Stimulated activated naive CD4-positive, alpha-beta T cell (primary cell): ENCODE results near the gene SHMT2.

Source experiments
- DNase-seq, 6 experiments: peaks; one replicate each; lab custom pipeline; 2025; lab: John Stamatoyannopoulos, UW

SHMT2 gene

DNA sequence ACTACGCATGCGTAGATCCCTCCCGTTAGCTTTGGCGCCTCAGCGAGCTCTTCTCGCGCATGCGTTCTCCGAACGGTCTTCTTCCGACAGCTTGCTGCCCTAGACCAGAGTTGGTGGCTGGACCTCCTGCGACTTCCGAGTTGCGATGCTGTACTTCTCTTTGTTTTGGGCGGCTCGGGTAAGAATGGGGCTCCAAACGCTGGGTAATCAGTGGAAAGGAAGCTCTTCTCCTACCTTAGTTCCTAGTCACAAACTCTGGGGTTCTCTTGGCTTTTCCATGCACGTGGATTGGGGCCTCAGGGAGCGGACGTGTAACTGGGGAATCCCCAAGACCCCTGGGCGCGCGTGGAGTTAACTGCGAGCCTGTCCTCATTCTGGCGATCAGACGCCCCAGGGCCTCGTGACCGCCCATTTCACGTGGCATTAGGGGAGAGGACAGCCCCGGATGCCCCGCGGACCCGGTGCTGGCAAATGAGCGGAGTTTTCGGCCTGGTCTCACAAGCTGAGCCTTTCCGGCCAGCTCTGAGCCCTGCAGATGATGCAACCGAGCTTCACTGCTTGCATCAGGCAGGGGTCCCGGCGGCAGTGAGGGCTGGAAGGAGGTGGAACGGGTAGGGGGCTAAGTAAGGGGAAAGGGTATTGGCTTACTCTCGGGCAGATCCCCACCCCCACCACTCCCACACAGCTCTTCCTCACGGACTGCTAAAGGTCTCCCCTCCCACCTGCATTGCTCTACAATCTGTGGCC lies at the start of gene SHMT2:
TSS of gene SHMT2 (plus strand) at position 78 of the 747 bp plus-strand sequence. CDS start at position 146, 68 bp downstream.
- peak; percentile 69 to 92 (median 89) for DNase-seq

DNA sequence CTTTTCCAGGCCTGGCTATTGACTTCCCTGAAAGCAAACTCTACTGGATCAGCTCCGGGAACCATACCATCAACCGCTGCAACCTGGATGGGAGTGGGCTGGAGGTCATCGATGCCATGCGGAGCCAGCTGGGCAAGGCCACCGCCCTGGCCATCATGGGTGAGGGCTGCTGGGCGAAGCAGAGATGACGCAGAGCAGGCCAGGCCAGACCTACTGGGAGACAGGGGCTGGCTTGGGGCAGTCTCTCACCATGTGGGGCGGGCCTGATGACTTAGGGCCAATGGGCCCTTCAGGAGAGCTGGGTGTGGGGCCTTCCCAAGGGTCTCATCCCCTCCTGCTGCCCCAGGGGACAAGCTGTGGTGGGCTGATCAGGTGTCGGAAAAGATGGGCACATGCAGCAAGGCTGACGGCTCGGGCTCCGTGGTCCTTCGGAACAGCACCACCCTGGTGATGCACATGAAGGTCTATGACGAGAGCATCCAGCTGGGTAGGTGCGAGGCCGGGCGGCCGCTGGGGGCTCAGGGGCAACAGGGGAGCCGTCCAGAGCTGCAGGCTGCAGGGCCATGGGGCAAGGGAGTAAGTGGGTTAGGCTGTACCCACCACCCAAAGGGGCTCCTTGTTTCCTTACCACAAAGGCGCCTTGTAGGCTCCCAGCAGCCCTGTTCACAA lies 49.1 kb upstream of the SHMT2 start:
- DNase-seq: no peak

DNA sequence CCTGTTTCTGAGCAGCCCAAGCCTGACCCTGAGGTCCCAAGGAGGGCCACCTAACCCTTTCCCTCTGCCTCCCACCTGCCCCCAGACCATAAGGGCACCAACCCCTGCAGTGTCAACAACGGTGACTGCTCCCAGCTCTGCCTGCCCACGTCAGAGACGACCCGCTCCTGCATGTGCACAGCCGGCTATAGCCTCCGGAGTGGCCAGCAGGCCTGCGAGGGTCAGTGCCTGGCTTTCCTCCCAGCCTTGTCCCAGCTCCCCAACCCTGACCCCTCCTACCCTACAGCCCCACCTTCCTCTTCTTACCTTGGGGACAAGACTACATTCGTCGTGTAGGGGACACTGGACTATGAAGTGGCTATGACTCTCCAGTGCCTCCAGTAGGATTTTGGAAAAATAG lies 48.4 kb upstream of the SHMT2 start:
- DNase-seq: no peak

DNA sequence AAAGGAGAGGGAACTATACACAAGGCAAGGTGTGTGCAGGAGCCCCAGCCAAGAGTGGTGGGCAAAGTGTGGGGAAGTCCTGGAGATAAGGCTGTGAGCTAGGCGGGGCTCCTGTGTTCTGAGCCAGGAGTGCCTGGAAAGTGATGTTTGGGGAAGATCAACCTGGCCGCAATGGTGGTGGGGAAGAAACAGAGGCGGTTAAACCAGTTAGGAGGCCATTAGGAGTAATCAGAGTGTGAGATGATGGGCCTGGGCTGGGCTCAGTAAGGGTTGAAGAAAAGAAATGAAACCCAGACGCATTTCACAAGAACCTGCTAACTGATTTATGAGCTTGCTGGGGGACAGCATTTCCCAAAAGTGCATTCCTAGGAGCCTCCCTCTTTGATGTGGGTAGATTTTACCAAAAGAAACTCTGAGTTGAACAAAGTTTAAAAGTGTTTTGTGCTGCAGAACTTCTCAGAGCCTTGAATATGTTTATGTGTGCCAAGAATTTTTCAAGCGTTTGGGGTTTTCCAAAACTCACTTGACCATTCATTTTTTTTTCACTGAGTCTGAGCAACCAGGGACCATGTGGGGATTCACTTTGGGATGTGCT lies 47.9 kb upstream of the SHMT2 start:
- DNase-seq: no peak

DNA sequence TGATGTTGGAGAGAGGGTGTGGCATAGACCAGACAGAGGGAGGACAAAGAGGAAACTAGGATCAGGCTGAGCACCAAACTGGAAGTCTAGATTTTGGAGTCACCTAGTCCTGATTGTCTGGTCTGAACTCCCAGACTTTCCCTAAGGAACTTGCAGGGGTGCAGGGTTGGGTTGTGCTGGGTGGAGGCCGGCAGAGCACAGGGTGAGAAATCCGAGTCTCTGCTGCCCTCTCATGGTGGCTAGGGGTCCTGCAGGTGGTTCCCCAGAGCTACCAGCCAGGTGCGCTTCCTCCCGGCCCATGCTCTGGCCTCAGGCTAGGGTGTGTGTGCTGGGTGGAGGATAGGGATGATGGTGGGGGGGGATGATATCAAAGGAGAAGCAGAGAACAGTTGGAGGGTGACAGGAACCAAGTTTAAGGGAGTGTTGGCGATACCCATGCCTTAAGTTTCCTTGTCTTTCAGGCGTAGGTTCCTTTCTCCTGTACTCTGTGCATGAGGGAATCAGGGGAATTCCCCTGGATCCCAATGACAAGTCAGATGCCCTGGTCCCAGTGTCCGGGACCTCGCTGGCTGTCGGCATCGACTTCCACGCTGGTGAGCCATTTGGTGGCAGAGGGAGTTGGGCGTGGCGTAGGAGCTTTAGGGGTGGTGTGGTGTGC lies 46.5 kb upstream of the SHMT2 start:
- peak; percentile 44 to 83 (median 70) for DNase-seq

DNA sequence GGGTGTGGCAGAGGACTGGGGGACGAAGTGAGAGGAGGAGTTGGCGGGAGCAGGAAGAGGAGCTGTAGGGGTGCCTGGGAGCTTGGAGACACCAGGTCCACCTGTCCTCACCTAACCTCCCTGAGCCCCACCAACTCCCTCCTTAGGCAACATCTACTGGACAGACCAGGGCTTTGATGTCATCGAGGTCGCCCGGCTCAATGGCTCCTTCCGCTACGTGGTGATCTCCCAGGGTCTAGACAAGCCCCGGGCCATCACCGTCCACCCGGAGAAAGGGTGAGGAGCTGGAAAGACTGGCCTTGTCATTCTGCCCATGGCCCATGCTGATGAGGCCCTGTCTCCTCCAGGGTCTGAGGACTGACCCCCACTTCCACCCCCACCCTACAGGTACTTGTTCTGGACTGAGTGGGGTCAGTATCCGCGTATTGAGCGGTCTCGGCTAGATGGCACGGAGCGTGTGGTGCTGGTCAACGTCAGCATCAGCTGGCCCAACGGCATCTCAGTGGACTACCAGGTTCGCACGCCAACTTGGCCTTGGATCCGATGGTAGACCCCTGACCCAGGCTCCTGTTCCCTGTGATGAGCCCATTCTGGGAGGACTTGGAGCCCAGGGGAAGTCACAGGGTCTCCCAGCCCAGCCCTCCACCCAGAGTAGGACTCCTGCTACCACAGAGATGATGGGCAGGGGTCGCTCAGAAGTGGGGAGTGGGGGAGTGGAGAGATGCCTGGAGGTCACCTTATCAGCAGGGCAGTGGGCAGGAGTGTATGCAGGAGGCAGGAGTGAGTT lies 45.4 kb upstream of the SHMT2 start:
- no peak for DNase-seq

DNA sequence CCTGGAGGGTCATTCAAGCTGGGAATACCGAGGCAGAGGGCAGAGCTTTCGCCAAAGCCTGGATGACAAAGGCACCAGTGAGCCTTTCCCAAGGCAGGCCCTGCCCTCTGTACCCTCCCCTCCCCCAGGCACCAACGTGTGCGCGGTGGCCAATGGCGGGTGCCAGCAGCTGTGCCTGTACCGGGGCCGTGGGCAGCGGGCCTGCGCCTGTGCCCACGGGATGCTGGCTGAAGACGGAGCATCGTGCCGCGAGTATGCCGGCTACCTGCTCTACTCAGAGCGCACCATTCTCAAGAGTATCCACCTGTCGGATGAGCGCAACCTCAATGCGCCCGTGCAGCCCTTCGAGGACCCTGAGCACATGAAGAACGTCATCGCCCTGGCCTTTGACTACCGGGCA lies 44.1 kb upstream of the SHMT2 start:
- DNase-seq: no peak

DNA sequence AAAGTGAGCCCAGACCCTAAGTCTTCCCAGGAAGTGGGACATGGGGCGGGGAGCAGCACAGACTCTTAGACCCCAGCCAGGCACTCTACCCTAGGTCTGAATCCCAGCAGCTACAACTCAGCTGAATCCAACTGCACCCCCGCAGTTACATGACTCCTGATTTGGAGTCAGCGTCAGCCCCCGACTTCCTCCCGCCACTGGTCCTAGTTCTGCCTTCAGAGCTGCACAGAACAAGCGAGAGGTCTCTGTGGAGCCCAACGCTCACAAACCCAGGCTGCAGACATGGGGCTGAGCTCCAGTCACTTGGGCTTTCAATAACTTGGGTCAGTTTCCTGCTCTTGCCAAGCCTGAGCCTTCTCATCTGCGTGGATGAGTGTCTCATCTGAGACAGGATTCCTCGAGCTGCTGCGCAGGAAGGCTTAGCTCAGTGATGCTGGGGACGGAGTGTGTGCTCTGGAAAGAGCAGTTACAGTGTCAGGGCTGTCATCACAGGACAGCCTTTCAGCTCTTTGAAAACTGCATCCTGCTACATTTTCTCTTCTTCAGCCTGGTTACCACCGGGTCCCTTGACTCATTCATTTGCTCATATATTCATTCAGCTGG lies 43.5 kb upstream of the SHMT2 start:
- no peak for DNase-seq

DNA sequence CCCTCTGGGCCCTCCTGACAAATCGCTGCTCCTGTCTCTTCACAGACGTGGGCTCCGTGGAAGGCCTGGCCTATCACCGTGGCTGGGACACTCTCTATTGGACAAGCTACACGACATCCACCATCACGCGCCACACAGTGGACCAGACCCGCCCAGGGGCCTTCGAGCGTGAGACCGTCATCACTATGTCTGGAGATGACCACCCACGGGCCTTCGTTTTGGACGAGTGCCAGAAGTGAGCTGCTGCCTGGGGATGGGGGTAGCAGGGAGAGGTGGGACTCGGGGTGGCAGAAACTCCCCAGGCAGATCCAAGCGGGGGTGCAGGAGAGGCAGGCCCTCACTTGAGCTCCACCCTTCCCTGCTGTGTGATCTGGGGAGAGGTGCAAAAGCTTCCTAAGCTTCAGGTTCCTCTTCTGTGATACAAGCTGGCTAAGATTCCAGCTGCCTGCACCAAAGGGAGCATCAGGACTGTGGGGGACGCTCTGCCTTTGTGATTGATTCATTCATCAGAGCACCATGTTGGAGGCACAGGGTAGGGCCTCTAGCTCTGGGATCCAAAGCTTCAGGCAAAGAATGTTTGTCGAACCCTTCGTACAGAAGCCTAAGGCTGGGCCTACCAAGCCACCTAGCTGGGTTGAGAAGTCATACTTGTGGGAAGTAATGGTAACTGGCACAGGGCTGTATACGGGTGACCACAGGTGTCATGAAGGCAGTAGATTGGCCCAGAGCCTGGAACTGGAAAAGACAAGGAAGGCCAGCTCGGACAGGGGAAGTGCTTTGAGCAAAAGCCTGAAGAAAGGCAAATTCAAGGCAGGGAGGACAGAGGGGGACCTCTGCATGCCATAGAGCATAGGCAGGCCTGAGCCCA lies 42.1 kb upstream of the SHMT2 start:
- no peak for DNase-seq

DNA sequence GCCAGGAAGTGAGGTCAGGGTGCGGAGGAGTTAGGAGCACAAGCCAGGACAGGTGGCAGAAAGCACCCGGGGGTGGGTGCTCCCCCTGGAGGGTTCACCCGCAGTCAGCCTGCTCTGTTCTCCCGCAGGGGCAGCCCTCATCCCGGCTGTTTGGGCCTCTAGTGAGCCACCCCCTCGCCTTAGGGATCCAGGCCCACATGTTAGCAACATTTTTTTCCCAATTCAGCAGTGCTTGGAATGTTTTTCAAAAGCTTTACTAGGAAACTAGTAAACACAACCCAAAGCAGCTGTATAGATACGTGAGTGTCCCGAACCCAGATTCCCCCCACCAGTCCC lies 41.5 kb upstream of the SHMT2 start:
- DNase-seq: no peak

DNA sequence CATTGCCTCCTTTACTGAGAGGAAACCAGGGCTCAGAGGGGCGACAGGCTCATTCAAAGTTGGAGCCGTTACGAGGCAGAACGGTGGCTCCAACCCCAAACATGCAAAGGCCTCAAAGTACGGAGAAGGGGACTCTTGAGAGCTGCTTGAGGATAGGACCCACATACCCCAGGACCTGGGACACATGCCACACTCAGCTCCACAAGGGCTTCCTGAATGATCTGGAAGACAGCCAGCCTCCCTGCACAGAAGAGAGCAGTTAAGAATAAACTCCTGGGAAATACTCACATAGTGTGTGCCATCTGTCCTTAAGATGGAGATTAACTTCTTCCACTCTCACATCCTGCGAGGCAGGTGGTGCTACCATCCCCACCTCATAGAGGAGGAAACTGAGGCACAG lies 39.5 kb upstream of the SHMT2 start:
- DNase-seq: no peak

DNA sequence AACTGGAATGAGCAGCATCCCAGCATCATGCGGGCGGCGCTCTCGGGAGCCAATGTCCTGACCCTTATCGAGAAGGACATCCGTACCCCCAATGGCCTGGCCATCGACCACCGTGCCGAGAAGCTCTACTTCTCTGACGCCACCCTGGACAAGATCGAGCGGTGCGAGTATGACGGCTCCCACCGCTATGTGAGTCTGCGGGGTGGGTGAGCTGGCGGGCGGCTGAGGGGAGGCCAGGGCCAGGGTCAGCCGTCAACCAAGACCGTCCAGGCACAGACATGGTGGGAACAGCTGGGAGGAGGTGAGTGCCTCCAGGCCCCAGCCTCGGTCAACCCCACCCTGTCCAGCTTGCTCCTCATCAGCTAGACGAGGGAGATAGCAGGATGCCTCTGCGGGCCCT lies 38.7 kb upstream of the SHMT2 start:
- DNase-seq: no peak

DNA sequence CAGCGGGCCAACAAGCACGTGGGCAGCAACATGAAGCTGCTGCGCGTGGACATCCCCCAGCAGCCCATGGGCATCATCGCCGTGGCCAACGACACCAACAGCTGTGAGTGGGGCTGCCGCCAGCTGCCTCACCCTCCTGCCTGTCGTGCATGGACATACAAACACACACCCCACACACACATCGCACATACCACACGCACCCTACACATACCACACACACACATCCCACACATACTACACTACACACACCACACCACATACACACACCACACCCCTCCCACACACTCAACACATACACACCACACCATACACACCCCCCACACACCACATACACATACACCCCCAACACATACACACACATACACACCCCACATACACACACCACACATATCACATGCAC lies 38.1 kb upstream of the SHMT2 start:
- DNase-seq: no peak

DNA sequence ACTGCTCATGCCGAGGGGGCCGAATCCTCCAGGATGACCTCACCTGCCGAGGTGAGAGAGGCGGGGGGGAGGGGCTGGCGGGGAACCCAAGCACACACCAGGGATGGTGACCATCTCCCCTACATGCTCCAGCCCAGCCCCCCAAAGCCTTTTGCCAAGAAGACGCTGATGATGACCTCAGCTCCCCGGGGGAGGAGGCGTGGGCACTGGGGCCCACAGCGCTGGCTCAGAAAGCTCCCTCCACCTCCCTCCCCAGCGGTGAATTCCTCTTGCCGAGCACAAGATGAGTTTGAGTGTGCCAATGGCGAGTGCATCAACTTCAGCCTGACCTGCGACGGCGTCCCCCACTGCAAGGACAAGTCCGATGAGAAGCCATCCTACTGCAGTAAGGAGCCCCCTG lies 36.6 kb upstream of the SHMT2 start:
- no peak for DNase-seq

DNA sequence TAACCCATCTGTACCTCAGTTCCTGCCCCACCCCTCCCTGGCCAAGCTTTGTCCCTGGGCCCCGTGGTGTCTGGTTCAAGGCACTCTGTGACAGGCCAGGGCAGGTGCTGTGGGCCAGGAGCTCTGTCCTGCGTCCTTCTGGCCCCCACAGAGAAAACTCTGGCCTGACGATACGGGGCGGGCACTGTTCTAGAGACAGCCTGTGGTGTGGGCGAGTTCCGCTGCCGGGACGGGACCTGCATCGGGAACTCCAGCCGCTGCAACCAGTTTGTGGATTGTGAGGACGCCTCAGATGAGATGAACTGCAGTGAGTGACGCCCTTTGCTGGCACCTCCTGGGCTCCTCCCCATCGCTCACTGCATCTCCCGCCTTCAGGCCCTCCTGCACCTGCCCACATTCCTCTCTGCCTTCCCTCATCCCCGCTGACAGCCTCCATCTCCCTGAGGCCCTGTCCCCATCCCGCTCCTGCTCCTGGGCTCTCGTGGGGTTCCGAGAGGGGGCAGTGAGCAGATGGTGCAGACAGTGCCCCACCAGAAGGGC lies 35.7 kb upstream of the SHMT2 start:
- DNase-seq: no peak

DNA sequence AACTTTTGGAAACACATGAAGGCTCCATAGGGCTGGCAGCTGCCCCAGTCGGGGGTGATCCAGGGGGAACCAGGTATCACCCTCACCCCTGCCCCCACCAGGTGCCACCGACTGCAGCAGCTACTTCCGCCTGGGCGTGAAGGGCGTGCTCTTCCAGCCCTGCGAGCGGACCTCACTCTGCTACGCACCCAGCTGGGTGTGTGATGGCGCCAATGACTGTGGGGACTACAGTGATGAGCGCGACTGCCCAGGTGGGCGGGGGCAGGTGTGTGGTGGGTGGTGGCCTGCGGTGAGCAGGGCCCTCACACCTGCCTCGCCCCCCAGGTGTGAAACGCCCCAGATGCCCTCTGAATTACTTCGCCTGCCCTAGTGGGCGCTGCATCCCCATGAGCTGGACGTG lies 35.3 kb upstream of the SHMT2 start:
- no peak for DNase-seq

DNA sequence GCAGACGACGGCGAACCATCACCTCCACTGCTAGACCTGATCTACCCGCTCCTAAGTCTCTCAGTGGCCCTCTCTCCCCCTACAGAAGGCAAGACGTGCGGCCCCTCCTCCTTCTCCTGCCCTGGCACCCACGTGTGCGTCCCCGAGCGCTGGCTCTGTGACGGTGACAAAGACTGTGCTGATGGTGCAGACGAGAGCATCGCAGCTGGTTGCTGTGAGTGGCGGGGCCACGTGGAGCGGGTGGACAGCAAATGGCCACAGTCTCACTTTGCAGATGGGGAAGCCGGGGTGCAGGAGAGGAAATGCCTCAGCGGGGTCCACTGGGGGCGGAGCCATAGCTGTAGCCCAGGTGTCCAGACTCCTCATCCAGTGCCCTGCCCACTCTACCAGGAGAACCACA lies 34.3 kb upstream of the SHMT2 start:
- no peak for DNase-seq

DNA sequence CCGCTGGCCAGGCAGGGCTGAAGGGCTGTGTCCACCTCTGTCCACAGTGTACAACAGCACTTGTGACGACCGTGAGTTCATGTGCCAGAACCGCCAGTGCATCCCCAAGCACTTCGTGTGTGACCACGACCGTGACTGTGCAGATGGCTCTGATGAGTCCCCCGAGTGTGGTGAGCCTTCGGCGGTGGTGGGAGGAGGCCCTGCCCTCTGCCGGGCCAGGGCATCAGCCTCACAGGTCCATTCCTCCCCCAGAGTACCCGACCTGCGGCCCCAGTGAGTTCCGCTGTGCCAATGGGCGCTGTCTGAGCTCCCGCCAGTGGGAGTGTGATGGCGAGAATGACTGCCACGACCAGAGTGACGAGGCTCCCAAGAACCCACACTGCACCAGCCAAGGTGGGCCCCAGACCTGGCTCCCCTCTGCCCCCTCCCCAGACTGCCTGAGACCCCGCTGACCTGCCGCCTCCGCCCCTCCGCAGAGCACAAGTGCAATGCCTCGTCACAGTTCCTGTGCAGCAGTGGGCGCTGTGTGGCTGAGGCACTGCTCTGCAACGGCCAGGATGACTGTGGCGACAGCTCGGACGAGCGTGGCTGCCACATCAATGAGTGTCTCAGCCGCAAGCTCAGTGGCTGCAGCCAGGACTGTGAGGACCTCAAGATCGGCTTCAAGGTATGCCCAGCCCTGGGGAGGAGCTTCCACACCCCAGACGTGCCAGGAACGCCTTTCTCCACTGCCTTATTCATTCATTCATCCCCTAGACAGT lies 33.7 kb upstream of the SHMT2 start:
- no peak for DNase-seq

DNA sequence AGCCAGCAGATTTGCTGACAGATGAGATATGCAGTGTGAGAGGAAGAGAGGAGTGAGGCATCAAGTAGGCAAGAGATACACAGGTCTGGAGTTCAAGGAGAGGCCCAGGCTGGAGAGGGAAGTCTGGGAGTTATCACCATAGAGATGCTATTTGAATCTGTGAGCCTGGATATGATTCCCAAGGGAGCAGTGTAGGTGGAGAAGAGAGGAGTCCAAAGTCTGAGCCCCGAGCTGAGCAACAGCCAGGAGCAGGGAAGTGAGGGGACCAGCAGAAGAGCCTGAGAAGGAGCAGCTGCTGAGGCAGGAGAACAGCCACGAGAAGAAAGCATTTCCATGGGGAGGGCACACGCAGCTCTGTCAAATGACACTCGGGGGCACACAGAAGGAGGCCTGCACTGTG lies 33.1 kb upstream of the SHMT2 start:
- DNase-seq: no peak

DNA sequence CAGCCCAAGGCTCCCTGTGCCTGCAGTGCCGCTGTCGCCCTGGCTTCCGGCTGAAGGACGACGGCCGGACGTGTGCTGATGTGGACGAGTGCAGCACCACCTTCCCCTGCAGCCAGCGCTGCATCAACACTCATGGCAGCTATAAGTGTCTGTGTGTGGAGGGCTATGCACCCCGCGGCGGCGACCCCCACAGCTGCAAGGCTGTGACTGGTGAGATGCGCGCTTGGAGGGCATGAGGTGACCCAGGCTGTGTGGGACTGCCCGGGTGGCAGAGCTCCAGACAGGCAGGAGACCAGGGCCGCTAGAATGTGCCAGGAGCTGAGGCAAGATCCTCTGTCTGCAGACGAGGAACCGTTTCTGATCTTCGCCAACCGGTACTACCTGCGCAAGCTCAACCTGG lies 32.6 kb upstream of the SHMT2 start:
- DNase-seq: no peak
